DOHH2 (cell line): ENCODE results near the gene SPATA20.

Experiments used
- CTCF ChIP-seq: fragments of 200-600 bp; sonication (generic); IDR thresholded peaks from one replicate; pipeline ENCODE4 v1.5.1; 2014; ENCODE audit warnings: antibody characterized with exemption, mild to moderate bottlenecking, low read depth, low read length; ENCODE audit not compliant: poor library complexity, severe bottlenecking
- EZH2phosphoT487 ChIP-seq: fragments of 200-600 bp; sonication (generic); IDR thresholded peaks from 2 replicates; pipeline ENCODE4 v1.6.1; 2017; ENCODE audit warnings: borderline replicate concordance, mild to moderate bottlenecking, antibody characterized with exemption, low read length, moderate library complexity, mixed read lengths

- TF ChIP-seq CTCF (no peak), EZH2phosphoT487 (no peak)
Observed at GRCh38 chr17:50527949-50528474, 19.0 kb upstream of the SPATA20 start.
